ENCODE results near the gene AKR1C4.
"Not testable (repeated sequence)": the region's sequence is repeated elsewhere in the genome, so short reads cannot be mapped to it uniquely, and the experiment has no call there.

AKR1C4 gene

GRCh38 chr10:5199398-5199797 is 2.8 kb downstream of the AKR1C4 start:
- in situ Hi-C loops (cut with MboI; ENCODE audit: low sequenced_read_pairs) = no loop called here

GRCh38 chr10:5206799-5207198 is 10.2 kb downstream of the AKR1C4 start:
- in situ Hi-C loops (cut with MboI; ENCODE audit: low sequenced_read_pairs) = no loop called here

GRCh38 chr10:5209776-5210175 is 13.1 kb downstream of the AKR1C4 start:
- in situ Hi-C loops (cut with MboI; ENCODE audit: low sequenced_read_pairs) = not testable (repeated sequence)

GRCh38 chr10:5210261-5210660 is 13.6 kb downstream of the AKR1C4 start:
- in situ Hi-C loops (cut with MboI; ENCODE audit: low sequenced_read_pairs) = not testable (repeated sequence)

- in situ Hi-C loops (cut with MboI; ENCODE audit: low sequenced_read_pairs) = no loop called here
Measured at GRCh38 chr10:5211696-5212536, 15.3 kb downstream of the AKR1C4 start.

GRCh38 chr10:5216801-5217200 is 20.2 kb downstream of the AKR1C4 start:
- in situ Hi-C loops (cut with MboI; ENCODE audit: low sequenced_read_pairs) = no loop called here

- in situ Hi-C loops (cut with MboI; ENCODE audit: low sequenced_read_pairs) = no loop called here
Measured at GRCh38 chr10:5219262-5219661, 22.6 kb downstream of the AKR1C4 start.

- in situ Hi-C loops (cut with MboI; ENCODE audit: low sequenced_read_pairs) = not testable (repeated sequence)
Measured at GRCh38 chr10:5222942-5223341, 26.3 kb downstream of the AKR1C4 start.

GRCh38 chr10:5229019-5229418 is 32.4 kb downstream of the AKR1C4 start:
- in situ Hi-C loops (cut with MboI; ENCODE audit: low sequenced_read_pairs) = no loop called here

GRCh38 chr10:5233324-5233723 is 36.7 kb downstream of the AKR1C4 start:
- in situ Hi-C loops (cut with MboI; ENCODE audit: low sequenced_read_pairs) = no loop called here

- in situ Hi-C loops (cut with MboI; ENCODE audit: low sequenced_read_pairs) = no loop called here
Measured at GRCh38 chr10:5234106-5234860, 37.6 kb downstream of the AKR1C4 start.

GRCh38 chr10:5237541-5237940 is 40.9 kb downstream of the AKR1C4 start:
- in situ Hi-C loops (cut with MboI; ENCODE audit: low sequenced_read_pairs) = not testable (repeated sequence)

GRCh38 chr10:5242585-5242984 is 45.9 kb downstream of the AKR1C4 start:
- in situ Hi-C loops (cut with MboI; ENCODE audit: low sequenced_read_pairs) = no loop called here

GRCh38 chr10:5243521-5243987 is 46.9 kb downstream of the AKR1C4 start:
- in situ Hi-C loops (cut with MboI; ENCODE audit: low sequenced_read_pairs) = no loop called here

- in situ Hi-C loops (cut with MboI; ENCODE audit: low sequenced_read_pairs) = no loop called here
Measured at GRCh38 chr10:5252177-5253037, 55.8 kb downstream of the AKR1C4 start.

- in situ Hi-C loops (cut with MboI; ENCODE audit: low sequenced_read_pairs) = no loop called here
Measured at GRCh38 chr10:5254488-5254887, 57.9 kb downstream of the AKR1C4 start.

GRCh38 chr10:5257768-5258167 is 61.1 kb downstream of the AKR1C4 start:
- in situ Hi-C loops (cut with MboI; ENCODE audit: low sequenced_read_pairs) = not testable (repeated sequence)

GRCh38 chr10:5259132-5259951 is 62.7 kb downstream of the AKR1C4 start:
- in situ Hi-C loops (cut with MboI; ENCODE audit: low sequenced_read_pairs) = no loop called here

- in situ Hi-C loops (cut with MboI; ENCODE audit: low sequenced_read_pairs) = no loop called here
Measured at GRCh38 chr10:5259952-5260578, 63.4 kb downstream of the AKR1C4 start.

- in situ Hi-C loops (cut with MboI; ENCODE audit: low sequenced_read_pairs) = no loop called here
Measured at GRCh38 chr10:5260828-5261227, 64.2 kb downstream of the AKR1C4 start.

Measured in HL-60/S4 (cell line).